IMR-90 (cell line): Measurements from ENCODE around the gene PDE6A.

Experiments used
- MAFK ChIP-seq: IDR thresholded peaks from 2 replicates; pipeline ENCODE4 v1.6.1; 2012; ENCODE audit warnings: low read depth, low read length, improper control_type of control experiment
- MXI1 ChIP-seq: IDR thresholded peaks from 2 replicates; pipeline ENCODE4 v1.6.1; 2012; ENCODE audit warnings: low read depth, mild to moderate bottlenecking, low read length, moderate library complexity, borderline replicate concordance
- POLR2A ChIP-seq: IDR thresholded peaks from 2 replicates; pipeline ENCODE4 v1.6.1; 2012; ENCODE audit warnings: mild to moderate bottlenecking, low read depth, low read length
- RAD21 ChIP-seq: IDR thresholded peaks from 2 replicates; pipeline ENCODE4 v1.6.1; 2012; ENCODE audit warnings: low read length, improper control_type of control experiment
- RFX5 ChIP-seq: IDR thresholded peaks from 2 replicates; pipeline ENCODE4 v1.8.0; 2012; ENCODE audit warnings: low read depth, mild to moderate bottlenecking, low read length, moderate library complexity
- TF ChIP-seq, protein P1 (sequence below): fragments of 150-350 bp; IDR thresholded peaks from 2 replicates; pipeline ENCODE4 v1.6.1; 2016; ENCODE audit warnings: low read depth, mild to moderate bottlenecking, low read length, moderate library complexity, borderline replicate concordance
- TF ChIP-seq, protein P2 (sequence below): conservative IDR thresholded peaks from 2 replicates; pipeline ENCODE4 v1.5.1; 2012; ENCODE audit warnings: mild to moderate bottlenecking, low read depth, low read length, improper control_type of control experiment
- TF ChIP-seq, protein P3 (sequence below): fragments of 150-350 bp; IDR thresholded peaks from 2 replicates; pipeline ENCODE4 v1.6.1; 2017; ENCODE audit warnings: mild to moderate bottlenecking, antibody characterized with exemption, low read length, low read depth

DNA sequence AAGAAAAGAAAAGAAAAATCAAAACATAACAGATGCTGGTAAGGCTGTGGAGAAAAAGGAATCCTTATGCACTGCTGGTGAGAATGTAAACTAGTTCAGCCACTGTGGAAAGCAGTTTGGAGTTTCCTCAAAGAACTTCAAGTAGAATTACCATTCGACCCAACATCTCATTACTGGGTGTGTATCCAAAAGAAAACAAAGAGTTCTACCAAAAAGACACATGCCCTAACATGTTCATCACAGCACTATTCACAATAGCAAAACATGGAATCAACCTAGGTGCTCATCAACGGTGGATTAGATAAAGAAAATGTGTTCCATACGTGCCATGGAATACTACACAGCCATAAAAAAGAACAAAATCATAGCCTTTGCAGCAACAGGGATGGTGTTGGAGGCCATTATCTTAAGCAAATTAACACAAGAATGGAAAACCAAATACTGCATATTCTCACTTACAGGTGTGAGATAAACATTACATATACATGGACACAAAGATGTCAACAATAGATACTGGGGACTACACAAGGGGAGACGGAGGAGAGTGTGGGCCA, 63.4 kb downstream of the PDE6A start:
- TF ChIP-seq POLR2A, result no peak
- TF ChIP-seq, protein P1, sequence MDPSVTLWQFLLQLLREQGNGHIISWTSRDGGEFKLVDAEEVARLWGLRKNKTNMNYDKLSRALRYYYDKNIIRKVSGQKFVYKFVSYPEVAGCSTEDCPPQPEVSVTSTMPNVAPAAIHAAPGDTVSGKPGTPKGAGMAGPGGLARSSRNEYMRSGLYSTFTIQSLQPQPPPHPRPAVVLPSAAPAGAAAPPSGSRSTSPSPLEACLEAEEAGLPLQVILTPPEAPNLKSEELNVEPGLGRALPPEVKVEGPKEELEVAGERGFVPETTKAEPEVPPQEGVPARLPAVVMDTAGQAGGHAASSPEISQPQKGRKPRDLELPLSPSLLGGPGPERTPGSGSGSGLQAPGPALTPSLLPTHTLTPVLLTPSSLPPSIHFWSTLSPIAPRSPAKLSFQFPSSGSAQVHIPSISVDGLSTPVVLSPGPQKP, result no peak
- TF ChIP-seq, protein P2, sequence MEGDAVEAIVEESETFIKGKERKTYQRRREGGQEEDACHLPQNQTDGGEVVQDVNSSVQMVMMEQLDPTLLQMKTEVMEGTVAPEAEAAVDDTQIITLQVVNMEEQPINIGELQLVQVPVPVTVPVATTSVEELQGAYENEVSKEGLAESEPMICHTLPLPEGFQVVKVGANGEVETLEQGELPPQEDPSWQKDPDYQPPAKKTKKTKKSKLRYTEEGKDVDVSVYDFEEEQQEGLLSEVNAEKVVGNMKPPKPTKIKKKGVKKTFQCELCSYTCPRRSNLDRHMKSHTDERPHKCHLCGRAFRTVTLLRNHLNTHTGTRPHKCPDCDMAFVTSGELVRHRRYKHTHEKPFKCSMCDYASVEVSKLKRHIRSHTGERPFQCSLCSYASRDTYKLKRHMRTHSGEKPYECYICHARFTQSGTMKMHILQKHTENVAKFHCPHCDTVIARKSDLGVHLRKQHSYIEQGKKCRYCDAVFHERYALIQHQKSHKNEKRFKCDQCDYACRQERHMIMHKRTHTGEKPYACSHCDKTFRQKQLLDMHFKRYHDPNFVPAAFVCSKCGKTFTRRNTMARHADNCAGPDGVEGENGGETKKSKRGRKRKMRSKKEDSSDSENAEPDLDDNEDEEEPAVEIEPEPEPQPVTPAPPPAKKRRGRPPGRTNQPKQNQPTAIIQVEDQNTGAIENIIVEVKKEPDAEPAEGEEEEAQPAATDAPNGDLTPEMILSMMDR, result no peak
- TF ChIP-seq RAD21, result no peak
- TF ChIP-seq MAFK, result no peak
- TF ChIP-seq, protein P3, sequence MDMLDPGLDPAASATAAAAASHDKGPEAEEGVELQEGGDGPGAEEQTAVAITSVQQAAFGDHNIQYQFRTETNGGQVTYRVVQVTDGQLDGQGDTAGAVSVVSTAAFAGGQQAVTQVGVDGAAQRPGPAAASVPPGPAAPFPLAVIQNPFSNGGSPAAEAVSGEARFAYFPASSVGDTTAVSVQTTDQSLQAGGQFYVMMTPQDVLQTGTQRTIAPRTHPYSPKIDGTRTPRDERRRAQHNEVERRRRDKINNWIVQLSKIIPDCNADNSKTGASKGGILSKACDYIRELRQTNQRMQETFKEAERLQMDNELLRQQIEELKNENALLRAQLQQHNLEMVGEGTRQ, result no peak
- TF ChIP-seq RFX5, result no peak
- no peak for TF ChIP-seq MXI1
